GM12875 (cell line): ENCODE data around the gene UBAP2.

Experiments used
- H3K4me3 ChIP-seq: one replicate; pipeline ENCODE4 v1.5.1; 2011; ENCODE audit warnings: low read depth, low read length, control low read depth
- CTCF ChIP-seq: IDR thresholded peaks from 2 replicates; pipeline ENCODE4 v1.5.1; 2011; ENCODE audit warnings: low read depth, mild to moderate bottlenecking, control low read depth, inconsistent platforms, low read length, moderate library complexity, borderline replicate concordance; ENCODE audit not compliant: insufficient read depth

Gene UBAP2

GRCh38 chr9:34086864-34087263 is 38.2 kb upstream of the UBAP2 start:
- no peak overlapping the region for H3K4me3 ChIP-seq
- TF ChIP-seq CTCF = no peak

- H3K4me3 ChIP-seq = no peak overlapping the region
- no peak for TF ChIP-seq CTCF
Observed at GRCh38 chr9:34085581-34086500, 37.2 kb upstream of the UBAP2 start.

GRCh38 chr9:34084562-34084961 is 35.9 kb upstream of the UBAP2 start:
- no peak for TF ChIP-seq CTCF
- H3K4me3 ChIP-seq = no peak overlapping the region

GRCh38 chr9:34079181-34079580 is 30.5 kb upstream of the UBAP2 start:
- TF ChIP-seq CTCF = no peak

GRCh38 chr9:34072868-34073590 is 24.3 kb upstream of the UBAP2 start:
- TF ChIP-seq CTCF = no peak
- no peak overlapping the region for H3K4me3 ChIP-seq

More at GRCh38 chr9:34079181-34079580, 30.5 kb upstream of the UBAP2 start:
- H3K4me3 ChIP-seq = no peak overlapping the region

GRCh38 chr9:34072410-34072809 is 23.7 kb upstream of the UBAP2 start:
- no peak overlapping the region for H3K4me3 ChIP-seq
- no peak for TF ChIP-seq CTCF
